ENCODE results near the gene PGS1.
A peak's percentile ranks its signal among the peaks of the same experiment; 100 is the strongest.
"Not testable (repeated sequence)": the region's sequence is repeated elsewhere in the genome, so short reads cannot be mapped to it uniquely, and the experiment has no call there.

Gene PGS1

GRCh38 chr17:78378225-78379130 is at the start of gene PGS1:
TSS of gene PGS1 (plus strand) at chr17:78378649. CDS start at chr17:78378666, 17 bp downstream.
- DNase-seq (ENCODE audit: low read depth in 2 of 2): peak; percentile 79 to 80
- H3K4me3 ChIP-seq (replicated peaks in 1 of 2; ENCODE audit: low read depth in 2 of 2, low read length in 2 of 2): peak within 1 kb of the TSS; percentile 93
- TF ChIP-seq CTCF (IDR thresholded peaks at IDR 0.05; ENCODE audit: low read depth, low read length): no peak

- DNase-seq (ENCODE audit: low read depth in 2 of 2): peak; percentile 64 to 83
- no peak overlapping the region for H3K4me3 ChIP-seq (replicated peaks in 1 of 2; ENCODE audit: low read depth in 2 of 2, low read length in 2 of 2)
- no peak for TF ChIP-seq CTCF (IDR thresholded peaks at IDR 0.05; ENCODE audit: low read depth, low read length)
These were observed 49.0 kb upstream of the PGS1 start for GRCh38 chr17:78329263-78330059.

GRCh38 chr17:78330570-78331224 is 47.8 kb upstream of the PGS1 start:
- peak in 1 of 2 donors; percentile 66 for DNase-seq (ENCODE audit: low read depth in 2 of 2)
- H3K4me3 ChIP-seq (replicated peaks in 1 of 2; ENCODE audit: low read depth in 2 of 2, low read length in 2 of 2): no peak overlapping the region
- TF ChIP-seq CTCF (IDR thresholded peaks at IDR 0.05; ENCODE audit: low read depth, low read length): no peak

- DNase-seq (ENCODE audit: low read depth in 2 of 2): not testable (repeated sequence)
These were observed 47.1 kb upstream of the PGS1 start for GRCh38 chr17:78331355-78331754.

GRCh38 chr17:78332991-78333390 is 45.5 kb upstream of the PGS1 start:
- H3K4me3 ChIP-seq (replicated peaks in 1 of 2; ENCODE audit: low read depth in 2 of 2, low read length in 2 of 2): no peak overlapping the region
- DNase-seq (ENCODE audit: low read depth in 2 of 2): no peak
- no peak for TF ChIP-seq CTCF (IDR thresholded peaks at IDR 0.05; ENCODE audit: low read depth, low read length)

More at GRCh38 chr17:78331355-78331754, 47.1 kb upstream of the PGS1 start:
- not testable (repeated sequence) for H3K4me3 ChIP-seq (replicated peaks in 1 of 2; ENCODE audit: low read depth in 2 of 2, low read length in 2 of 2)

- H3K4me3 ChIP-seq (replicated peaks in 1 of 2; ENCODE audit: low read depth in 2 of 2, low read length in 2 of 2): no peak overlapping the region
- no peak for DNase-seq (ENCODE audit: low read depth in 2 of 2)
- TF ChIP-seq CTCF (IDR thresholded peaks at IDR 0.05; ENCODE audit: low read depth, low read length): no peak
These were observed 43.2 kb upstream of the PGS1 start for GRCh38 chr17:78335209-78335608.
